Cerebellar nuclear complex (tissue), 1 donor: ENCODE measurements around the gene DUSP21.
"Not testable (repeated sequence)": the region's sequence is repeated elsewhere in the genome, so short reads cannot be mapped to it uniquely, and the experiment has no call there.

Source experiments
- DNase-seq, 2 experiments: peaks; one replicate each; lab custom pipeline; 2025; lab: John Stamatoyannopoulos, UW

Gene DUSP21

DNA sequence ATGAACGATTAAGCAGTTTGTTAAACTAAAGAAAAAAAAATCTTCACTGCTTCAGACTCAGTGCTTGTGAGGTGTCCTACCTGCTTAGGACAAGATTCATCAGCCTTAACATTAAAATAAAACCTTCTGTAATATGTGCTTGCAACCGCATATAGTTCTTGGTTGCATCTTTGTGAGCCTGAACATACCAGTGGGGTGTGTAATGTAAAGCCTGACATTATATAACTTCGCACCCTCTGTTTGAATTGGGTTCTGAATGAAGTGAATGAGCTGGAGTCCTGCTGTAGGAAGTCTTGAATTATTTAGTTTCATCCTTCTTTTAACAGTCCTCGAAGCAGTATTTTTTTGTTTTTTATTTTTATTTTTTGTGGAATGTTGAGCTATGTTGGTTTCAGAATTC is 32.3 kb downstream of the DUSP21 start:
- DNase-seq: no peak

DNA sequence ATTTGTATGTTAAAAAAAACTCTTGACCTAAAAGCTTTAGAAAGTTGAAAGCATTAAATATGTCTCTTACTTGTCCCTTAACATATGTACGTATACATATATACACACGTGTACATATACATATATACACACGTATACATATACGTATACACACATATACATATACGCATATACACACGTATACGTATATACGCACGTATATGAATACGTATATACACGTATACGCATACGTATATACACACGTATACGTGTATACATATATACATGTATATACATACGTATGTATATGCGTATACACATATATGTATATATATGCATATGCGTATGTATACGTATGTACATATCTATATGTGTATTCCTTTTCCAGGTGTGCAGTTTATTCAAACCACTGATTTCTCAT is 32.9 kb downstream of the DUSP21 start:
- DNase-seq: no peak

GRCh38 chrX:44878780-44879179 is 35.0 kb downstream of the DUSP21 start:
- DNase-seq: no peak

GRCh38 chrX:44881549-44881948 is 37.7 kb downstream of the DUSP21 start:
- no peak for DNase-seq

DNA sequence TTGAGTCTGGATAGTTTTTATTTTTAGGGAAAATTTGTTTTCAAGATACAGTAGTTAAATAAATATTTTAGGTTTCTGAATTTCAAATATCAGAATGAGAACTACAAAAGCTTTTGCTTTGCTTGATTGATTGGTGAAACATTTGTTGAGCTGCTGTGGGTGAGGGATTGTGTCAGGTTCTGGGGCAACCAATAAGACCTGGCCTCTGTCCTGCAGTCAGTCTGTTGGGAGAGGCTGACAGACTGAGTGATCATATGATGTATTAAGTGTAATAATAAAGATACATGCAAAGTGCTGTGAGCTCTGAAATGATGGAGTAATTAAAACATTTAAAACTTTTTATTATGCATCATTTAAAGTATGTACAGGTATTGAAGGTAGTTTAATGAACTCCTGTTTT is 38.8 kb downstream of the DUSP21 start:
- no peak for DNase-seq

DNA sequence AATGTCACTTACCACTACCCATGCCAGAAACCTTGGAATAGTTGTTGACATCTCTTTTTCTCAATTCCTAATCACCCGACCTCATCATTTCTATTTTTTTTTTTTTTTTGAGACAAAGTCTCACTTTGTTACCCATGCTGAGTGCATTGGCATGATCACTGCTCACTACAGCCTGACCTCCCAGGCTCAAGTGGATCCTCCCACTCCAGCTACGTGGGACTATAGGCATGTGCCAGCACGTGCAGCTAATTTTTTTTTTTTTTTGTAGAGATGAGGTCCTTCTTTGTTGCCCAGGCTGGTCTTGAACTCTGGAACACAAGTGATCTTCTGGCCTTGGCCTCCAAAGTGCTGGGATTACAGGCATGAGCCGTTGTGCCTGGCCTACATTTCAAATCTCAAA is 41.1 kb downstream of the DUSP21 start:
- DNase-seq: no peak

DNA sequence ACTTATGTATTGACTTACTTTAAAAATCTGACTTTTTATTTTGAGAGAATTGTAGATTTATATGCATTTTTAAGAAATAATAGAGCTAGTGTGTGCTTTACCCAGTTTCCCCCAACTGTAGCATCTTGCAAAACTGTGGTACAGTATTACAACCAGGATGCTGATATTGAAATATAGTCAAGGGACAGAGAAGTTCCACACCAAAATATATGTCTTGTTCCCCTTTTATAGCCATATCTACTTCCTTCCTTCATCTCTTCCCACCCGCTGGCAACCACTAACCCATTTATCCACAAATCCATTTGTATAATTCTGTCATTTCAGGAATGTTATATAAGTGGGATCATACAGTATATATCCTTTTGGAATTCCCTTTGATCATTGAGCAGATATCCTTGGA is 46.0 kb downstream of the DUSP21 start:
- DNase-seq: no peak

DNA sequence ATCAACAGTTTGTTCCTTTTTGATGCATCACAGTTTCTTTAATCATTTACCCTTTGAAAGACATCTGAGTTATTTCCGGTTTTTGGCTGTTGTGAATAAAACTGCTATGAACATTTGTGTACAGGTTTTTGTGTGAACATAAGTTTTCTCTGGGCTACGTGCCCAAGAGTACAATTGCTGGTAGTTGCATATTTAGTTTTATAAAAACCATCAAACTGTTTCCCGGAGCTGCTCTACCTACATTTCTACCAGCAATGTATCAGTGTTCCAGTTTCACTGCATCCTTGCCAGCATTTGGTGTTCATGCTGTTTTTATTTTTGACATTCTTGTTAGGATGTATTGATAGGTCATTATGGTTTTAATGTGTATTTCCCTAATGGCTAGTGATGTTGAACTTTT is 46.4 kb downstream of the DUSP21 start:
- no peak for DNase-seq

- not testable (repeated sequence) for DNase-seq
Measured at GRCh38 chrX:44890687-44891086, 46.9 kb downstream of the DUSP21 start.

DNA sequence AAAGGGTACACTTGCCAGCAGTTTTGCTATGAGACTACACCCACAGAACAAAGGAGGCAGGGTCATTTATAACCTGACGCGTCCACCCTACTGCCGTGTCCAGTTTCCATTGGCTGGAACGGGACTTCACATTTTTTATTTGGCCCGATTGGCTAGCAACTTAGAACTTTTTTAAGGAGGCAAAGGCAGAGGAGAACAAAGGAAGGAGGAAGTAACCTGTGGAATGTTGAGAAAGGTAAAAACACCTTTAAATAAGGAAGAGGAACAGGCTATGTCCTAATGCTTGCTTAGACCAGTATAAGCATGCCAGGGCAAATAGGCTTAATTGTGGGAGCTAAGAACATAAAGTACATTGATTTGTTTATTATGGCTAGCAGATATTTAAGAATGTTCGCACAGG is 47.8 kb downstream of the DUSP21 start:
- DNase-seq: no peak
